ENCODE measurements around the gene ZNF485.
"Not testable (repeated sequence)": the region's sequence is repeated elsewhere in the genome, so short reads cannot be mapped to it uniquely, and the experiment has no call there.

The ZNF485 gene

GRCh38 chr10:43605850-43606322 lies 352 bp upstream of the ZNF485 start:
- no peak for DNase-seq (ENCODE audit: low read depth in 3 of 3)

- DNase-seq (ENCODE audit: low read depth in 3 of 3): no peak
These were observed 948 bp downstream of the ZNF485 start for GRCh38 chr10:43607199-43607573.

- DNase-seq (ENCODE audit: low read depth in 3 of 3): no peak
These were observed 4.4 kb downstream of the ZNF485 start for GRCh38 chr10:43610636-43611035.

GRCh38 chr10:43616697-43617370 lies 10.6 kb downstream of the ZNF485 start:
- no peak for DNase-seq (ENCODE audit: low read depth in 3 of 3)

GRCh38 chr10:43619368-43619767 lies 13.1 kb downstream of the ZNF485 start:
- DNase-seq (ENCODE audit: low read depth in 3 of 3): no peak

- DNase-seq (ENCODE audit: low read depth in 3 of 3): no peak
These were observed 15.8 kb downstream of the ZNF485 start for GRCh38 chr10:43622038-43622437.

- DNase-seq (ENCODE audit: low read depth in 3 of 3): no peak
These were observed 17.1 kb downstream of the ZNF485 start for GRCh38 chr10:43623351-43623750.

- DNase-seq (ENCODE audit: low read depth in 3 of 3): no peak
These were observed 21.7 kb downstream of the ZNF485 start for GRCh38 chr10:43627942-43628341.

- DNase-seq (ENCODE audit: low read depth in 3 of 3): no peak
These were observed 22.7 kb downstream of the ZNF485 start for GRCh38 chr10:43628956-43629355.

- not testable (repeated sequence) for DNase-seq (ENCODE audit: low read depth in 3 of 3)
These were observed 29.6 kb downstream of the ZNF485 start for GRCh38 chr10:43635816-43636215.

- no peak for DNase-seq (ENCODE audit: low read depth in 3 of 3)
These were observed 34.4 kb downstream of the ZNF485 start for GRCh38 chr10:43640603-43641002.

- DNase-seq (ENCODE audit: low read depth in 3 of 3): no peak
These were observed 38.0 kb downstream of the ZNF485 start for GRCh38 chr10:43644252-43644651.

- no peak for DNase-seq (ENCODE audit: low read depth in 3 of 3)
These were observed 39.6 kb downstream of the ZNF485 start for GRCh38 chr10:43645866-43646265.

- DNase-seq (ENCODE audit: low read depth in 3 of 3): no peak
These were observed 41.3 kb downstream of the ZNF485 start for GRCh38 chr10:43647576-43647975.

- no peak for DNase-seq (ENCODE audit: low read depth in 3 of 3)
These were observed 41.8 kb downstream of the ZNF485 start for GRCh38 chr10:43648095-43648397.

- peak; percentile 64 to 82 (median 72) for DNase-seq (ENCODE audit: low read depth in 3 of 3)
These were observed 42.4 kb downstream of the ZNF485 start, which contains the start of gene ZNF32 for GRCh38 chr10:43648398-43649184. Gene ZNF32 (minus strand): TSS chr10:43648881. CDS start chr10:43646133, 2,748 bp downstream.

GRCh38 chr10:43649185-43649523 lies 42.9 kb downstream of the ZNF485 start:
- DNase-seq (ENCODE audit: low read depth in 3 of 3): no peak

- no peak for DNase-seq (ENCODE audit: low read depth in 3 of 3)
These were observed 47.5 kb downstream of the ZNF485 start for GRCh38 chr10:43653746-43654145.

GRCh38 chr10:43655311-43655710 lies 49.1 kb downstream of the ZNF485 start:
- DNase-seq (ENCODE audit: low read depth in 3 of 3): no peak

GRCh38 chr10:43658227-43658626 lies 52.0 kb downstream of the ZNF485 start:
- DNase-seq (ENCODE audit: low read depth in 3 of 3): no peak

- no peak for DNase-seq (ENCODE audit: low read depth in 3 of 3)
These were observed 58.8 kb downstream of the ZNF485 start for GRCh38 chr10:43665054-43665453.

GRCh38 chr10:43666552-43666951 lies 60.3 kb downstream of the ZNF485 start:
- DNase-seq (ENCODE audit: low read depth in 3 of 3): no peak

- DNase-seq (ENCODE audit: low read depth in 3 of 3): no peak
These were observed 61.1 kb downstream of the ZNF485 start for GRCh38 chr10:43667317-43667731.
